ENCODE results near the gene PFN3.

- no peak for TF ChIP-seq TEAD4 (IDR thresholded peaks at IDR 0.05)
- no peak for TF ChIP-seq NFIC (IDR thresholded peaks at IDR 0.05)
- no peak for TF ChIP-seq TAF1 (IDR thresholded peaks at IDR 0.05; ENCODE audit: low read depth)
- no peak for TF ChIP-seq EP300 (IDR thresholded peaks at IDR 0.05; ENCODE audit: borderline replicate concordance)
- no peak for TF ChIP-seq CREB1 (IDR thresholded peaks at IDR 0.05; ENCODE audit: low read depth)
- no peak for TF ChIP-seq REST (IDR thresholded peaks at IDR 0.05; ENCODE audit: low read depth)
- TF ChIP-seq YY1 (IDR thresholded peaks at IDR 0.05; ENCODE audit: low read depth) = no peak
- no peak for TF ChIP-seq ZBTB7A (IDR thresholded peaks at IDR 0.05; ENCODE audit: low read depth)
Measured at GRCh38 chr5:177449140-177450061, 48.9 kb upstream of the PFN3 start.
